GM21786 (cell line): Measurements from ENCODE around the gene BANP.
"Not testable (repeated sequence)": the region's sequence is repeated elsewhere in the genome, so short reads cannot be mapped to it uniquely, and the experiment has no call there.

ENCODE experiments used
- ATAC-seq: cut with Tn5 transposase; IDR thresholded peaks from one replicate; pipeline ENCODE4 v1.9.1; 2021; ENCODE audit not compliant: unreplicated experiment

BANP gene

DNA sequence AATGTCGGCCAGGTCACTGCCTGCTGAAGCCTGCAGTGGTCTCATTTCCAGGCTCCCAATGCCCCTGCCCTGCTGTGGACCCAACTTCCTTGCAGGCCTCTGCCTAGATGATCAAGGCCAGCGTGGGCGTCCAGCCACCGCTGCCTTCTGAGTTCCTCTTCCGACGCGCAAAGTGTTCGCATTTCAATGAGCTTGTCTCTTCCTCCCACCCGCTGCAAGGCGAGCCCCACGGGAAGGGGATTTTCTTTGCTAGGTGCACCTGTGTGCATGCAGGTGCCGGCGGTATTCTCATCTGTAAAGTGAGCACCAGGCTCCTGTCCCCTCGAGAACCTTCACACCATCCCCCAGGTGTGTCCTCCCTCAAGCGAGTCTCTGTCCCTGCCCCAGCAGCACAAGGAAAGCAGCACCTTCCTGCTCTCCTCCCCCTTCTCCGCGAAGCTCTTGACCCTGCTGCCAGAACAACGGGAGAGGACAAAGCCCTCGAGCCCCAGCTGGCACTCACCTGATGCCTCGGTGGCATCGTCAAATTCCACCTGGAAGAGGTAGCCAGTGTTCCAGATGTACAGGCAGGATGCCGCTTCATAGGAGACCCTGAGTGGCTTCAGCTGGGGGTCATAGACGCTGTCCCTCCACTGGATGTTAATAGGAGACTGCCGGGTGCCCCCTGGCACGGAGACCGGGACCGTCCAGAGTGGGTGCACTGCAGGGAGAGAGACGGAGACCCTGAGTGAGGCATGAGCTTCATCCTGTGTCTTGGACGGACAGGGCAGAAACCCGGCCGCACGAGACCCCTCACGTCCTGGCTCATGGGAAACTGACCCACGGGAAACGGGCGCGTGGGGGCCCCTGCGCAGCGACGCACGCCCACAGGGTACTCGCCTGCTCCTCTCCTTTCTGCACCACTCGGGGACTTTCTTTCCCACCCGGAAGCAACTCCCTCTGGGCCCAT lies 24.7 kb upstream of the BANP start:
- no peak for ATAC-seq

DNA sequence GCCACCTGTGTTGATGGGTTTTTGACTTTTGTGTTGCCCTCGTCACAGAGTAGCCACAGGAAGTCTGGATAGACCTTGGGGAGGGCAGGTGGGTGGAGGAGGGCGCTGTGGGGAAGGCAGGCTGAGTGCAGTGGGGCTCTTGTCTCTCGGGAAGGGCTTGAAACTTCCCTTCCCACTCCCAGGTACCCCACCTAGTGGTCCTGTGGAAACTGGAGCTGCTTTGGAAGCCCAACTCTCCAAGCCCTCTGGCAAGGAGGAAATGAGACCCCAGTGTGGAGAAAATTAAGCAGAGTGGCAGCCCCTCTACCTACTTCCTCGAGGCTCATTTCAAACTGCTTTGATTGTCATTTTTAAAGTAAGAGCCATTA lies 24.1 kb upstream of the BANP start:
- no peak for ATAC-seq

GRCh38 chr16:87929986-87930385 lies 21.2 kb upstream of the BANP start:
- no peak for ATAC-seq

- no peak for ATAC-seq
These were observed 20.8 kb upstream of the BANP start for GRCh38 chr16:87930456-87930855.

GRCh38 chr16:87931504-87931903 lies 19.7 kb upstream of the BANP start:
- ATAC-seq = no peak

- not testable (repeated sequence) for ATAC-seq
These were observed 18.6 kb upstream of the BANP start for GRCh38 chr16:87932475-87933139.

DNA sequence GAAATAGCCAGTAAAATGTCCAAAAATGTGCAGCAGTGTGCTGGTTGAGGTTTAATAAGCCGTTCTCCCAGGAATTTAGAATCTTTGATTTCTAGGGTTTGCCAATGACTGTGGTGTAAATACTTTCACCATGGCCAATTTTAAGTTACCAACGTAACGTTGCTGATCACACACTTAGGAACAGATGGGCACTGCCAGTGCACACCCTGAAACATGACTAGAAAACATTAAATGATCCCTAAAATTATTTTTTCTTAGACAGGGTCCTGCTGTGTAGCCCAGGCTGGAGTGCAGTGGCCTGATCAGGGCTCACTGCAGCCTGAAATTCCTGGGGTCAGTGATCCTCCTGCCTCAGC lies 18.1 kb upstream of the BANP start:
- ATAC-seq = no peak

DNA sequence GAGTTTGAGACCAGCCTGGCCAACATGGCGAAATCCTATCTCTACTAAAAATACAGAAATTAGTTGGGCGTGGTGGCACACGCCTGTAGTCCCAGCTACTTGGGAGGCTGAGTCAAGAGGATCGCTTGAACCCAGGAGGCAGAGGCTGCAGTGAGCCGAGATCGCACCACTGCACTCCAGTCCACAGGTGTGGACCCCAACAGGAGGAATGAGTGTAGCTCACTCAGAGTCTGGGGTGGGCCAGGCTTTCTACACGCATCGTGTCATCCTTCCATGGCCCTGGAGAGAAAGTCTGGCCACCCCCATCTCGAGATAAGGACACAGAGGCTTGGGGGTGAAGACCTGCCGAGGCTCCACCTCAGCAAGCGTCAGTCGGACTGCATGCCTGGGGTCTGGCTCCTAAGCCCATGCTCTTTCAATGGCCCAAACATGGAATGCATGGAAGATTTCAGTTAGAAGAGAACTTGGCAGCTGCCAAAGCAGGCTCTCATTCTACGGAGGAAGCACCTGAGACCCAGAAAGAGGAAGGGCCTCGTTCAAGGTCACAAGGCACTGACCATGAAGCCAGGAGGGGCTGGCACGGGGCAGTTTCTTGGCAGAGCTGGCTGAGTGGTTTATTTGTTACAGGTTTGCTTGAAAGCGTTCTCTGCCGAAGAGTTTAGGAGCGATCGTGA lies 16.3 kb upstream of the BANP start:
- not testable (repeated sequence) for ATAC-seq

DNA sequence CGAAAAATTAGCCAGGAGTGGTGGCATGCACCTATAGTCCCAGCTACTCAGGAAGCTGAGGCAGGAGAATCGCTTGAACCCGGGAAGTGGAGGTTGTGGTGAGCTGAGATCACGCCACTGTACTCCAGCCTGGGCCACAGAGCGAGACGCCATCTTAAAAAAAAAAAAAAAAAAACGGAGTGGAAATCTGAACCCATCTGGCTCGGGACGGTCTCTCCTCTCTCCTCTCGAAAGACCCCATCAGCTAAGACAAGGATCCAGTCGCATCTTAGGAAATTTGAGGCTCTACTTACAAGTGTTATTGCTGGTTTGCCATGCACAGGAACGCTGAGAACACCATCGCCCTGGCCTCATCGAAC lies 15.2 kb upstream of the BANP start:
- not testable (repeated sequence) for ATAC-seq

DNA sequence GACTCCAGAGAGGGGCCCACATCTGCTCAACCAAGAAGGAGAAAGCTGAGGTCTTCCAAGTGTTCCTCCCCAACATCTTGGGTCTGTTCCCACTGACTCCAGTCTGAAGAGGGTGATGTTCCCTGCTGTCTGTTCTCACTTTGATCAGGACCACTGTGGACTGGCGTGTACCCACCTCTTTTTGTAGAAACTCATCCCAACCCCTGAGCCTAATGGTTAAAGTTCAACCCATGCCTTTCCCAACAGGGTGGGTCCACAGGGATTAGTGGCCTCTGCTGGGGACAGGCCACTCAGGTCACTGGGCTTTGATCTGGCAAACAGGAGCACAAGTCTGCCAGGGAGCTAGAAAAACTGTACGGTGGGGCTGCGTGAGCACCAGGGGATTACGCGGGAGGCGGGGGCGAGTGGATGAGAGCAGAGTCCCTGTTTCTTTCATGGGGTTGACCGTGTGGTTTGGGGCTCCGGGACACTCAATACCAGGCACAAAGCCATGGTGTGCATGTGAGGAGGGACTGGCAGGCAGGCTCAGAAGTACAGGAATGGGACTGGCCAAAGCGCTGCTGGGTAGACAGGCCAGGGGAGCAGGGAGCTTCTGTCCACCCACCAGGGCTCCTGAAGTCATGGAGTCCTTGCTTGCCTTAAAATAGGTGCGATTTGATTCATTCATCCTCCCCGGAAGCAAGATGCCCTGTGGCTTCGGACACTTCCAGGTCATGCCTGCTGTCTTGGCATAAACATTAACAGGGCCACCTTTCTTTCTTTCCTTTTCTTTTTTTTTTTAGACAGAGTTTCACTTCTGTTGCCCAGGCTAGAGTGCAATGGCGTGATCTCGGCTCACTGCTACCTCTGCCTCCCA lies 14.6 kb upstream of the BANP start, which contains the start of gene CA5A:
Gene CA5A, minus strand, starts transcription at position 155 of the 856 bp plus-strand sequence. Its CDS starts 79 bp downstream, at position 76.
- ATAC-seq = no peak

DNA sequence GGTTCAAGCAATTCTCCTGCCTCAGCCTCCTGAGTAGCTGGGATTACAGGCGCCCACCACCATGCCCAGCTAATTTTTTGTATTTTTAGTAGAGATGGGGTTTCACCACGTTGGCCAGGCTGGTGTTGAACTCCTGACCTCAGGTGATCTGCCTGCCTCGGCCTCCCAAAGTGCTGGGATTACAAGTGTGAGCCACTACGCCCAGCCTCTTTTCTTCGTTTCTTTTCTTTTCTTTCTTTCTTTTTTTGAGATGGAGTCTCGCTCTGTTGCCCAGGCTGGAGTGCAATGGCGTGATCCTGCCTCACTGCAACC lies 14.0 kb upstream of the BANP start:
- ATAC-seq = not testable (repeated sequence)

GRCh38 chr16:87938412-87938949 lies 12.8 kb upstream of the BANP start:
- no peak for ATAC-seq

DNA sequence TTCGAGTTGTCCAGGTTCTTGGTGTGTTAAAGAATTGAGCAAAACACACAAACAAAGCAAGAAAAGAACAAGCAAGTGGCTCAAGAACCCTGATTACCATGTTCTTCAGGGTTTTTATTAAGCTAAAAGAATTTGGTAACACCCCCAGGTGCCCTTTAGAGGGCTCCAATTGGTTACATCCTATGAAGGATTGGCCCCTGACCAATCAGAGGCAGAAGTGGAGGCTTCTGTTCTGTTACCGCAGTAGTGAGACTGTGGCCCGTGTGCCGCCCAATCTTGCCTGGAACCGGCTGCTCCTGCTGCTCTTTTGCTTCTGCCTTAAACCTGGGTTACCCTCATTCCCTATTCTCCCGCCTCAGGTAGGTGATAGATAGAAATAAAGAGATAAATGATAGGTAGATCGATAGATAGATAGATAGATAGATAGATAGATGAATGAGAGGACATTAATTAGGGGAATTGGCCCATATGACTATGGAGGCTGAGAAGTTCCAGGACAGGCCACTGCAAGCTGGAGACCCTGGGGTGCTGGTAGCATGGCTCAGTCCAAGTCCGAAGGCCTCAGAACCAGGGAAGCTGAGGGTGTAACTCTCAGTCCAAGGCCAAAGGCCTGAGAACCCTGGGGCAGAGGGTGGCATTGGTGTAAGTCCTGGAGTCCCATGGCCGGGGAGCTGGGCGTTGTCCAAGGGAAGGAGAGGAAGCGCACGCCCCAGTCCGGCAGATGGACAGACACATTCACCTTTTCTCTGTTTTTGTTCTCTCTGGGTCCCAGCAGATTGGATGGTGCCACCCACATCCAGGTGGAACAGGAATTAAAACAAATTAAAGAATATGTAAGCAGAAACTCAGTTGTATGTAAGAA lies 11.4 kb upstream of the BANP start:
- no peak for ATAC-seq

- no peak for ATAC-seq
These were observed 8.6 kb upstream of the BANP start for GRCh38 chr16:87942680-87943079.

DNA sequence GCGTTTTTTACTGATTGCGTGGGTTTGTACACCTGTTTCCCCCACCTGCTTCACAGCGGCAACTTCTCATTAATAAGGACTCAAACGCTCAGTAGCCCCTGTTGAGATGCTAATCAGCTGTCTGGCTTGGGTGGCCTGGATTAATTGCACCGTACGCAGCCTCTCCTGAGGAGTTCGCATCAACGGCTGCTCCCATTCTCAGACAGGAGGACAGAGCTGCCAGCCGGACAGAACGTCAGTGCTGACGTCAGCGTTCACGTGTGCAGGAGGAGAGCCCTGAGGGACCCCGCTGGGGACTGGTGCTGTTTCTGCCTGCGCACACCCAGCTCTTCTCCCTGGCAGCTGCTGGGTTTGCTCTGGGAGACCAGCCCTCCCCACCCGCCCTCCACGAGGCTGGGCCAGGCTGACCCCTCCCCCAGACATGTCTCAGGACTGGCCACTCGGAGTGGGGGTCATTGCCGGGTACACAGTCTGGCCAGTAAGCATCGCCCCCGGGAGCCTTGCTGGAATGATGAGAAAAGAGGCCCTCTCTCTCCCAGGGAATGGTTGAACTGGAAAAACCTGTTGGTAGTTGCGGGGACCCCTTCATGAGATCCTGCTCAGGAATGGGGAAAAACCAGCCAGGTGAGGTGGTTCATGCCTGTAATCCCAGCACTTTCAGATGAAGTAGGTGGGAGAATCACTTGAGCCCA lies 5.7 kb upstream of the BANP start:
- ATAC-seq = no peak

DNA sequence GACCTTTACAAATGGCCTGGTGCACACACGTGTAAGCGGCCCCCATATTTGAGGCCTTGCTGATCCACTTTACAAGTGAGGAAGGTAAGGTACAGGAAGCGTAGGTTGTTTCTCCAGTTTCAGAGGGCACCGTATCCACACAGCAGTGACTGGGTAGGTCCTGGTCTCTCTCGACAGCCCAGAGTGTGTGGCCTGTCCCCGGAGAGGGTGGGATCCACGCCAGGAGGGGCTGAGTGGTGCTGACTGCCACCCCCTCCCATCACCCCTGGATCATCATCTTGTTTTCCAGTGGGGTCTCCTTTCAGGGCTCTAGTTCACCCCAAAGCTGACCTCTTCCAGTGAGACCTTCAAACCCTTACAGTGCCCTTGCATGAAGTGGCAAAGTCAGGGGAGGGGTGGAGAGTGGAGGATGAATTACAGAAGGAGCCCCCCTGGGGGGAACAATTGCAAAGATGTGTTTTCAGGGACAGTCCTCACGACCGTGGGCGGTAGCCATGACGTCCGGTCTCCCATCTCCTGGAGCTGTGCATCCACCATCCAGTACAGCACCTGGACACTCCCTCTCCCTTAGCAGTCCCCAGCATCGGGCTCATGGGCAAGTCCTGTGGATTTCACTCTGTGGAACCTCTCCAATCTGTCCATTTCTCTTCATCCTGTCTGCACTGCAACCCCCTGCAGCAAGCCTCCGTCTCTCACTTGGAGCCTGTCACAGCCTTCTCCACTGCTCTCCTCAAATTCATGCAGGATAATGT lies 4.5 kb upstream of the BANP start:
- ATAC-seq = no peak

DNA sequence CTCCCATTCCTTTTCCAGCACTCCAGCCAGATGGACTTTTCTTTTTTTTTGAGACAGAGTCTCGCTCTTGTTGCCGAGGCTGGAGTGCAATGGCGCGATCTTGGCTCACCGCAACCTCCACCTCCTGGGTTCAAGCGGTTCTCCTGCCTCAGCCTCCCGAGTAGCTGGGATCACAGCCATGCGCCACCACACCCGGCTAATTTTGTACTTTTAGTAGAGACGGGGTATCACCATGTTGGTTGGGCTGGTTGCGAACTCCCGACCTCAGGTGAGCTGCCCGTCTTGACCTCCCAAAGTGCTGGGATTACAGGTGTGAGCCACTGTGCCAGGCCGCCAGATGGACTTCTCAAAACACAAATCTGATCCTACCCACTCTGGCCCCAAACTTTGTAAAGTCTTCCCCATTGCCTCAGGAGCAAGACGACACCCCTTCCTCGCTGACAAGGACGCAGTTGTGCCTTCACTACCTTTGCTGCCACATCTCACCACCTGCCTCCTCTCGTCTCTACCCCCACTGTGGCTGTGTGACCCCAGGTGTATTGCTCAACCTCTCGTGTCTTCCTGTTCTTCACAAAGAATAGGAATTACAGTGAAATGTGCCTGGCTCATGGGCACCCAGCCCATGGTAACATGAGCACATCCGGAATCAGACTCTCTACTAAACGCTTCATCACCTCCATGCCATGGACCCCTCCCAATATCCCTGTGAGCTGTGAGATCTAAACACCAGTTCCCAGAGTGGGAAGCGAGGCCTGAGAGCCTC lies 3.7 kb upstream of the BANP start:
- no peak for ATAC-seq

DNA sequence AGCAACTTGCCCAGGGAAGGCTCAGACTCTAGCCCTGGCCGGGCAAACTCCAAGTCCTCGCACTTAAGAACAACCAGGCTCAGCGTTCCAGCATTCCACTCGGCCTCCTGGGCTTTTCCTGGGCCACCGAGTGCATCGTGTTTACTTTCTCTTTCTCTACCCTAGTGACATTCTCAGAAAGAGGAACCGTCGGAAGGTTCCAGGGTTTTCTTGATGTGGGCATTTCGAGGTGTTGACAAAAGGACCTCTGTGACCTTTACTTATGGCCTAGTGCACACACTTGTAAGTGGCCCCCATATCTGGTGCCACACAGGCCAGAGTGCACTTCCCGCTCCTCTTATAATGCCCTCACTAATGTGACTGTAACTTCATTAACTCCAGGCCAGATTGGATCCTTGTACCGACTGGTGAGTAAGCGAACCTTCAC lies 3.1 kb upstream of the BANP start:
- no peak for ATAC-seq
